ENCODE measurements around the gene CCDC27. TPM values are rescaled to one million over a fixed set of nuclear protein-coding genes. Genes with fewer than 3 reads are reported as not detected.

The CCDC27 gene
- total RNA-seq, 1 donor from 2014 or later, result not detected

DNA sequence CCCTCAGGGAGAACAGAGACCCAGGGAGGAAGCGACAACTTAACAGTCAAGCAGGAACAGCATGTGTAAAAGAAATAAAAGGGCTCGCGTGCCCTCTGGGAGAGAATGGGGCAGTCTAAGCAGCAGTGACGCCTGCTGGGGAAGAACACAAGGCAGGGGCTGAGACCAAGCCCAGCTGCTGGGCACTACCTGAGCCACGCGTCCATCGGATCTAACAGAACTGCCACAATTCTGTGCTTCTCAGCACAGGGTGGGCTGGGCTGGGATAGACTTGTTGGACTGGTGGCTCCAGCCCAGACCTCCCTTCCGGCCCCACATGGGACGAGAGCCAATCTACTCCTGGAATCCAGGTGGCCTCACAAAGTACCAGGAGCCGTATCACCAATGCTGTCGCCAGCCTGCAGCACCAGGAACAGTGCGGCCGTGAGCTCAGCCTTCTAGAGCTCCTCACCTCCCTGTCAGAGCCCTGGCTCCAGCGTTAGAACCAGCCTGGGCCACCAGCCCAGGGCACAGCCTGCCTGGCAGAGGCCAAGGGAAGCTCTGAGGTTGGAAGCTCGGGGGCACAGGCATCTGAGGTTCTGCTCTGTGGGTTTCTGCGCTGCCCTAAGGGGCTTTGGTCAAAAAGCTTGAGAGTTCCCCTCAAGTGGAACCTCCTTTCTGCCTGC lies 36.6 kb downstream of the CCDC27 start:
- no peak overlapping the region for H3K27ac Mint-ChIP-seq
- TF ChIP-seq, protein P1, sequence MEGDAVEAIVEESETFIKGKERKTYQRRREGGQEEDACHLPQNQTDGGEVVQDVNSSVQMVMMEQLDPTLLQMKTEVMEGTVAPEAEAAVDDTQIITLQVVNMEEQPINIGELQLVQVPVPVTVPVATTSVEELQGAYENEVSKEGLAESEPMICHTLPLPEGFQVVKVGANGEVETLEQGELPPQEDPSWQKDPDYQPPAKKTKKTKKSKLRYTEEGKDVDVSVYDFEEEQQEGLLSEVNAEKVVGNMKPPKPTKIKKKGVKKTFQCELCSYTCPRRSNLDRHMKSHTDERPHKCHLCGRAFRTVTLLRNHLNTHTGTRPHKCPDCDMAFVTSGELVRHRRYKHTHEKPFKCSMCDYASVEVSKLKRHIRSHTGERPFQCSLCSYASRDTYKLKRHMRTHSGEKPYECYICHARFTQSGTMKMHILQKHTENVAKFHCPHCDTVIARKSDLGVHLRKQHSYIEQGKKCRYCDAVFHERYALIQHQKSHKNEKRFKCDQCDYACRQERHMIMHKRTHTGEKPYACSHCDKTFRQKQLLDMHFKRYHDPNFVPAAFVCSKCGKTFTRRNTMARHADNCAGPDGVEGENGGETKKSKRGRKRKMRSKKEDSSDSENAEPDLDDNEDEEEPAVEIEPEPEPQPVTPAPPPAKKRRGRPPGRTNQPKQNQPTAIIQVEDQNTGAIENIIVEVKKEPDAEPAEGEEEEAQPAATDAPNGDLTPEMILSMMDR (IDR thresholded peaks at IDR 0.05; ENCODE audit: unreplicated experiment), result no peak
- no peak overlapping the region for H3K4me3 Mint-ChIP-seq (ENCODE audit: low read depth)
- no peaks in the 10 kb centered on the region for H3K27me3 Mint-ChIP-seq
- no peak for DNase-seq (ENCODE audit: low spot score, unreplicated experiment)
- H3K9me3 Mint-ChIP-seq (ENCODE audit: low read depth), result no peaks in the 10 kb centered on the region
- H3K36me3 Mint-ChIP-seq (ENCODE audit: insufficient read depth), result peaks cover 14% of the 10 kb centered on the region
- peaks cover 3% of the 10 kb centered on the region for H3K4me1 Mint-ChIP-seq (ENCODE audit: low read depth)

DNA sequence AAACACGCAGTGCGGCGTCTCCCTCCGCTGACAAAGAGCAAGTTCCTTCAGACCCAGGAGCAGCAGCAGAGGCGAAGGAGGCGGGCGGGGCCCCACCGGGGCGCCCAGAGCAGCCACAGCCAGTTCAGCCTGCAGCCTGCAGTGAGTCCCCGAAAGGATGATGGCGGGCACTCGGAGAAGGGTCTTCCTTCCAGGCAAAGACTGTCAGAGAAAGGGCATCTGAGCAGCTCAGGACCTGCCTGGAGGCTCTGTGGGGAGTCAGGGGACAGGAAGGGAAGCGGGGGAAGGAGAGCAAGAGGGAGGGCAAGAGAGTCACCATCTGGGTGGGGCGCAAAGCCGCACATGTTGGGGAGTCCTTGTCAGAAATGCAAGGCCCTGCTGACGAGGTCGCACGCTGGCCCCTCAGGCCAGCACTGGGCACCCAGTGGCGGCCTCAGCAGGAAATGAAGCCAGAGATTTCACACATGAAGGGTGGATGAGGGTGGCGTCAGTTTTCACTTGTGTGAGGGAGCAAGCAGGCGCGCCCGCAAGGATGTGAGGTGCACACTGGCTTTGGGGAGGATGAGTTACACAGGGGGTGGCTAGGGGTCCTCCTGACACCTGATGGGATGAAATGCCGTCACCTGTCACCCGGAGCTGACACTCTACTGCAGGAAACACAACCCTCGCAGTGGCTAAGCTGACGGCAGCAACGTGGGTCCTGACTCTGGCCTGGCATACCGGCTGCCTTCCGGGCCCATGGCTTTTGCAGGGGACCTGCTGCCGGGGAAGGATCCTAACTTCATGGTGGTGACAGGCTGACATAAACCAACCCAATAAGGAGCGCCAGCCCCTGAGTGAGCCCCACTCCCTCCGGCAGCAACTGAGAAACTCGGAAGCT lies 37.4 kb downstream of the CCDC27 start:
- peaks cover 3% of the 10 kb centered on the region for H3K4me1 Mint-ChIP-seq (ENCODE audit: low read depth)
- H3K36me3 Mint-ChIP-seq (ENCODE audit: insufficient read depth), result peaks cover 9% of the 10 kb centered on the region
- H3K27me3 Mint-ChIP-seq, result no peaks in the 10 kb centered on the region
- no peaks in the 10 kb centered on the region for H3K9me3 Mint-ChIP-seq (ENCODE audit: low read depth)
- no peak overlapping the region for H3K4me3 Mint-ChIP-seq (ENCODE audit: low read depth)
- H3K27ac Mint-ChIP-seq, result no peak overlapping the region
- TF ChIP-seq, protein P1 (IDR thresholded peaks at IDR 0.05; ENCODE audit: unreplicated experiment), result no peak
- no peak for DNase-seq (ENCODE audit: low spot score, unreplicated experiment)

DNA sequence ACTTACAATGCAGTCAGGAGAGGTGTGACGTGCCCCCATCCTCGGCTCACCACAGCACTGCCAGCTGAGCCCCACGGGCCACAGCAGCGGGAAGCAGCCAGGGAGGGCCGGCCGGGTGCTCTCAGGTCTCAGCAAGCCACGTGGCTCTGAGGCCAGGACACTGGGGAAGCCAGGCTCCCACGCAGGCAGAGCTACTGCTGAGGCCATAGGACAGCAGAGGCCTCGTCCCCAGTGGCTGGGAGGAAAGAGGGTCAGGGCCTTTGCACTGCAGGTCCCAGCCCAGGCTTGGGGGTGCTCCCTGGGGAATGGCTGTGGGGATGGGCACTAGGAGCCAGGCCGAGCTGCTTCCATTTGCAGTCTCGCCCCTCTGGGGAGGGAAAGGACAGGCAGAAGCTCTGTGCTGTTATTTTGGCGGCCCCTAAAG lies 38.3 kb downstream of the CCDC27 start:
- peaks cover 9% of the 10 kb centered on the region for H3K4me1 Mint-ChIP-seq (ENCODE audit: low read depth)
- no peak for DNase-seq (ENCODE audit: low spot score, unreplicated experiment)
- no peak overlapping the region for H3K27ac Mint-ChIP-seq
- TF ChIP-seq, protein P1 (IDR thresholded peaks at IDR 0.05; ENCODE audit: unreplicated experiment), result no peak
- no peaks in the 10 kb centered on the region for H3K27me3 Mint-ChIP-seq
- H3K9me3 Mint-ChIP-seq (ENCODE audit: low read depth), result no peaks in the 10 kb centered on the region
- H3K4me3 Mint-ChIP-seq (ENCODE audit: low read depth), result no peak overlapping the region
- peaks cover 5% of the 10 kb centered on the region for H3K36me3 Mint-ChIP-seq (ENCODE audit: insufficient read depth)

DNA sequence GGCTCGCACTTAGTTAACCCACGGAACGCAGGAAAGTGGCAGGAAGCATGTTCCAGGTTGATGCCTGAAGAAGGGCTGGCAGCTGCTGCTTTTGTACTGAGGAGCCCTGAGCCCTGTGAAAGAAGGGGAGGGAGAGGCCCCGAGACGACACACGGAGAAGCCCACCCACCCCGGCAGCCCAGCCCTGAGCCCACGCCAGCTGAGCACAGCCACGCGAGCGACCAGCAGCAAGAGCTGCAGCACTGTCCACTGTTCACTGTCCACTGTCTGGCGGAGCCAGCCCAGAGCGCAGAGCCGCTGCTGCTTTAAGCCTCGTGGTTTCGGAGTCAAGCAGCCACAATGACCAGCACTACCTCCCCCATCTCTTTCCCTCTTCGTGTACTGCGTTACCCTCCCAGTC lies 38.7 kb downstream of the CCDC27 start:
- DNase-seq (ENCODE audit: low spot score, unreplicated experiment), result no peak
- Mint-ChIP-seq H3K9me3 (ENCODE audit: low read depth) (no peaks in the 10 kb centered on the region), H3K4me1 (ENCODE audit: low read depth) (peaks cover 10% of the 10 kb centered on the region)

More for the DNA sequence above, 38.7 kb downstream of the CCDC27 start:
- TF ChIP-seq, protein P1 (IDR thresholded peaks at IDR 0.05; ENCODE audit: unreplicated experiment), result no peak
- Mint-ChIP-seq H3K4me3 (ENCODE audit: low read depth) (no peak overlapping the region), H3K27me3 (no peaks in the 10 kb centered on the region), H3K27ac (no peak overlapping the region), H3K36me3 (ENCODE audit: insufficient read depth) (peaks cover 4% of the 10 kb centered on the region)

Data from progenitor cell of endocrine pancreas (in vitro differentiated cells).